Kidney (tissue), 14 donors: ENCODE results near the gene DENND1B. TPM values are rescaled to one million over a fixed set of nuclear protein-coding genes. Genes with fewer than 3 reads are reported as not detected.
A peak's percentile ranks its signal among the peaks of the same experiment; 100 is the strongest.

Experiments
- DNase-seq, 5 donors: peaks; one replicate each; pipeline ENCODE4 v3.0.0-alpha.2; 2013 to 2020
- FAIRE-seq: peaks from 2 replicates; lab custom pipeline; 2012; peaks lifted over from hg19 to GRCh38; lab: Jason Lieb, UNC
- H3K27ac ChIP-seq, 2 donors: one replicate each; pipeline ENCODE4 v1.7.0; 2013; ENCODE audit warnings: low read depth in 2 of 2, low read length in 2 of 2, inconsistent platforms in 1 of 2
- H3K27me3 ChIP-seq: one replicate; pipeline ENCODE4 v1.7.1; 2013; ENCODE audit warnings: low read length, inconsistent platforms; ENCODE audit not compliant: control insufficient read depth, insufficient read depth
- H3K36me3 ChIP-seq, 3 donors: one replicate each; pipeline versions ENCODE4 v1.7.0 to v1.7.1; 2013; ENCODE audit warnings: low read length in 3 of 3, control low read depth in 1 of 3, inconsistent platforms in 1 of 3; ENCODE audit not compliant: insufficient read depth in 3 of 3, control insufficient read depth in 2 of 3
- H3K4me1 ChIP-seq, 3 donors: one replicate each; pipeline versions ENCODE4 v1.7.0 to v1.7.1; 2013; ENCODE audit warnings: low read length in 3 of 3, inconsistent platforms in 1 of 3, low read depth in 1 of 3; ENCODE audit not compliant: control insufficient read depth in 2 of 3, insufficient read depth in 2 of 3
- H3K4me3 ChIP-seq, 3 donors: one replicate each; pipeline versions ENCODE4 v1.7.0 to v1.8.1; 2013; ENCODE audit warnings: low read length in 3 of 3, control low read depth in 1 of 3, inconsistent platforms in 1 of 3
- H3K9ac ChIP-seq, 3 donors: one replicate each; pipeline versions ENCODE4 v1.7.0 to v1.7.1; 2013; ENCODE audit warnings: low read length in 3 of 3, control low read depth in 1 of 3, inconsistent platforms in 1 of 3
- H3K9me3 ChIP-seq, 3 donors: one replicate each; pipeline versions ENCODE4 v1.7.0 to v1.7.1; 2013; ENCODE audit warnings: low read length in 3 of 3, control low read depth in 1 of 3, inconsistent platforms in 1 of 3; ENCODE audit not compliant: control insufficient read depth in 2 of 3, insufficient read depth in 1 of 3
- CTCF ChIP-seq: IDR thresholded peaks from 3 replicates; pipeline ENCODE4 v1.5.1; 2012; ENCODE audit warnings: mild to moderate bottlenecking, moderate library complexity, borderline replicate concordance; ENCODE audit not compliant: insufficient read depth; ENCODE audit errors: extremely low read depth
- intact Hi-C: fragments of 100-400 bp; cut with DNase I; formaldehyde crosslinking; loops from one replicate; pipeline ENCODE4 v1.11.1; 2022
- polyA plus RNA-seq: library from polyadenylated mRNA; stranded (reverse); fragments of 350-450 nt; fragmentation: Illumina TruSeq; extraction: RNeasy Lipid Tissue Mini Kit (QIAGEN cat#74804); gene quantifications from one replicate; pipeline ENCODE4 v1.2.3, GENCODE V29; 2014; ENCODE audit warnings: low read depth, low replicate concordance; ENCODE audit not compliant: insufficient read depth
- total RNA-seq: library from RNA; stranded (reverse); fragmentation: NEBNext Ultra II Directional; extraction: Animal tissue kit (Norgen Biotek cat#: 25700); gene quantifications from one replicate; pipeline ENCODE4 v1.2.1, GENCODE V29; 2021
- donor health status: control.
- donor health status: control.
- donor health status: control.
- donor health status: control.
- donor health status: control.
- donor health status: DM: yes; HTN: yes; CAD: no.
- donor health status: Normal renal cell carcinoma (clear cell type).

The DENND1B gene
- total and polyA plus RNA-seq, 2 donors from 2014 or later: 3.1 to 20.6 TPM

GRCh38 chr1:197465528-197466327 is 309.6 kb downstream of the DENND1B start:
- intact Hi-C loops: no loop called here
- Histone ChIP-seq H3K9ac (no peak overlapping the region), H3K4me3 (no peak overlapping the region), H3K4me1 (peaks cover 0 to 3% (median 0%) of the 10 kb centered on the region in 3 donors), H3K27me3 (no peaks in the 10 kb centered on the region), H3K36me3 (no peaks in the 10 kb centered on the region), H3K27ac (no peak overlapping the region), H3K9me3 (no peaks in the 10 kb centered on the region)
- FAIRE-seq (no peak), DNase-seq (no peak)
- TF ChIP-seq CTCF: no peak

DNA sequence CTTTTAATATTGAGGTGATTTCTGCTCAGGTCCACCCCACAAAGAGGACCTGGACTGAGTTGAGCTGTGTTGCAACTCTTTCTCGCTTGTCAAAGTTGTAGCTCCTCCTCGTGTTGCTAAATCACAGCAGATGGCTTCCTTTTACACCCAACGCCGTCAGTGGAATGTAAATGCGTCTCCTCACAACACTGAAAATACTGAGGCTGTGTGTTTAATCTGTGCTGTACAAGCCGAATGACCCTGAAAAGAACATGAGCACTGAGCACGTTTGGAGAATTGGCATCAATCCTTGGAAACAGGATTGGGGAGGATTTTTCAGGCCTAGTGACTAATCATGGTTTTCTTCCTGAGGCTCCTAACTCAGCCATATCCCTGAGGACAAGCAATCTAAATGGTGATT is 311.2 kb downstream of the DENND1B start:
- Histone ChIP-seq H3K27me3 (no peaks in the 10 kb centered on the region), H3K9me3 (no peaks in the 10 kb centered on the region), H3K9ac (no peak overlapping the region), H3K36me3 (no peaks in the 10 kb centered on the region), H3K4me1 (peaks cover 0 to 3% (median 0%) of the 10 kb centered on the region in 3 donors), H3K27ac (no peak overlapping the region), H3K4me3 (no peak overlapping the region)
- DNase-seq (peak in 4 of 5 donors; percentile 38 to 83 (median 56)), FAIRE-seq (no peak)
- TF ChIP-seq CTCF: no peak
- intact Hi-C loops: no loop called here

DNA sequence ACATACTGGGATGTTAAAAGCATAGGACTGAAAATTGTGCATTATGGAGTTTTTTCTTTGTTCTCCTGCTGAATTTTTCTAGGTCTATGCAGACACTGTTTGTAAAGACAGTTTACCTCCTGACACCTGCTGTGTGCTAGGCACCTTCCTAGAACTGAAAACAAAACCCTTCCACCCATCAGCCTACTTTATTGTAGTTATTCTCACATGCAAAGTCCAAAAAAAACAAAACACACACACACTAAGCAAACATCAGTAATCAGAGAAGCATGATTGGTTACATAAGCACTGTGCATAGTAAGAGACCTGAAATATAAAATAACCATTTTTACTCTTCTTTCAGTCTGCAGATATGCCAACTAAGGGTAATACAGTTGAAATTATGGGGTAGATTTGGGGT is 312.1 kb downstream of the DENND1B start:
- FAIRE-seq: no peak
- Histone ChIP-seq H3K4me1 (peaks cover 0 to 3% (median 0%) of the 10 kb centered on the region in 3 donors), H3K36me3 (no peaks in the 10 kb centered on the region), H3K9me3 (no peaks in the 10 kb centered on the region), H3K27ac (no peak overlapping the region), H3K9ac (no peak overlapping the region), H3K27me3 (no peaks in the 10 kb centered on the region), H3K4me3 (no peak overlapping the region)
- TF ChIP-seq CTCF: no peak
- no peak for DNase-seq
- intact Hi-C loops: no loop called here
